Esophagus squamous epithelium (tissue), 4 donors: ENCODE results near the gene RECQL.

Experiments used
- POLR2A ChIP-seq, 4 donors: fragments of 450-650 bp; IDR thresholded peaks; one replicate each; pipeline ENCODE4 v1.6.1; 2017; ENCODE audit warnings: antibody characterized with exemption in 4 of 4, mild to moderate bottlenecking in 4 of 4, moderate library complexity in 3 of 4
- TF ChIP-seq, protein P1 (sequence below), 6 experiments: fragments of 450-650 bp in 4 of 6; fragments of 200-600 bp in 2 of 6; sonication (generic) in 2 of 6; IDR thresholded peaks; one replicate each; pipeline ENCODE4 v1.5.1; 2016 to 2019; ENCODE audit warnings: antibody characterized with exemption in 6 of 6, mild to moderate bottlenecking in 4 of 6, moderate library complexity in 4 of 6

GRCh38 chr12:21509768-21510167 lies 8.3 kb upstream of the RECQL start:
- TF ChIP-seq, protein P1, sequence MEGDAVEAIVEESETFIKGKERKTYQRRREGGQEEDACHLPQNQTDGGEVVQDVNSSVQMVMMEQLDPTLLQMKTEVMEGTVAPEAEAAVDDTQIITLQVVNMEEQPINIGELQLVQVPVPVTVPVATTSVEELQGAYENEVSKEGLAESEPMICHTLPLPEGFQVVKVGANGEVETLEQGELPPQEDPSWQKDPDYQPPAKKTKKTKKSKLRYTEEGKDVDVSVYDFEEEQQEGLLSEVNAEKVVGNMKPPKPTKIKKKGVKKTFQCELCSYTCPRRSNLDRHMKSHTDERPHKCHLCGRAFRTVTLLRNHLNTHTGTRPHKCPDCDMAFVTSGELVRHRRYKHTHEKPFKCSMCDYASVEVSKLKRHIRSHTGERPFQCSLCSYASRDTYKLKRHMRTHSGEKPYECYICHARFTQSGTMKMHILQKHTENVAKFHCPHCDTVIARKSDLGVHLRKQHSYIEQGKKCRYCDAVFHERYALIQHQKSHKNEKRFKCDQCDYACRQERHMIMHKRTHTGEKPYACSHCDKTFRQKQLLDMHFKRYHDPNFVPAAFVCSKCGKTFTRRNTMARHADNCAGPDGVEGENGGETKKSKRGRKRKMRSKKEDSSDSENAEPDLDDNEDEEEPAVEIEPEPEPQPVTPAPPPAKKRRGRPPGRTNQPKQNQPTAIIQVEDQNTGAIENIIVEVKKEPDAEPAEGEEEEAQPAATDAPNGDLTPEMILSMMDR (IDR thresholded peaks at IDR 0.05), result no peak
- TF ChIP-seq POLR2A (IDR thresholded peaks at IDR 0.05), result no peak
